Body of pancreas (tissue), 4 donors: ENCODE data around the gene SLC12A6. TPM values are rescaled to one million over a fixed set of nuclear protein-coding genes. Genes with fewer than 3 reads are reported as not detected.

ENCODE experiments used
- ATAC-seq: fragments of 150-250 bp; one replicate; pipeline ENCODE4 v1.9.1; 2016
- DNase-seq, 4 donors: peaks; one replicate each; pipeline ENCODE4 v3.0.0-alpha.2; 2019
- H3K27ac ChIP-seq, 4 donors: fragments of 200-600 bp; sonication (generic); 1 replicate in 3 of 4; 2 replicates in 1 of 4; pipeline versions ENCODE4 v1.5.1 to v1.6.1; 2016 to 2019; ENCODE audit warnings: mild to moderate bottlenecking in 1 of 4, mixed read lengths in 1 of 4, moderate library complexity in 1 of 4
- H3K27me3 ChIP-seq, 2 donors: fragments of 200-600 bp; sonication (generic); one replicate each; pipeline ENCODE4 v1.6.0; 2016; ENCODE audit warnings: mild to moderate bottlenecking in 1 of 2
- H3K36me3 ChIP-seq, 2 donors: fragments of 200-600 bp; sonication (generic); replicated peaks in 1 of 2; 2 replicates each; pipeline ENCODE4 v1.5.1; 2016; ENCODE audit warnings: low read depth in 2 of 2; ENCODE audit not compliant: insufficient read depth in 1 of 2
- H3K4me1 ChIP-seq: fragments of 200-600 bp; sonication (generic); one replicate; pipeline ENCODE4 v1.6.0; 2016
- H3K4me3 ChIP-seq, 2 donors: fragments of 200-600 bp; sonication (generic); 1 replicate in 1 of 2; 2 replicates in 1 of 2; pipeline ENCODE4 v1.5.1; 2016 to 2019
- H3K9me3 ChIP-seq, 3 donors: fragments of 200-600 bp; sonication (generic); 1 replicate in 2 of 3; 2 replicates in 1 of 3; pipeline ENCODE4 v1.5.1; 2016
- CTCF ChIP-seq, 7 experiments: fragments of 450-650 bp in 4 of 7; fragments of 200-600 bp in 3 of 7; sonication (generic) in 3 of 7; IDR thresholded peaks; one replicate each; pipeline ENCODE4 v1.5.1; 2016 to 2019; ENCODE audit warnings: antibody characterized with exemption in 7 of 7
- POLR2A ChIP-seq, 3 donors: fragments of 450-650 bp; IDR thresholded peaks; one replicate each; pipeline ENCODE4 v1.6.1; 2016; ENCODE audit warnings: antibody characterized with exemption in 3 of 3, mild to moderate bottlenecking in 2 of 3
- WGBS, 2 donors: methylation state at CpG; one replicate each; pipeline ENCODE4 v1.1.5; 2017; 5-methylcytosine and 5-hydroxymethylcytosine counted together
- intact Hi-C: fragments of 100-400 bp; cut with DNase I; formaldehyde crosslinking; loops from one replicate; pipeline ENCODE4 v1.15.1; 2023
- total RNA-seq, 2 donors: library from RNA; depleted of rRNA; stranded (reverse); fragments of >200 nt; gene quantifications; one replicate each; pipeline ENCODE4 v1.1.0, GENCODE V29; 2016

The SLC12A6 gene
- total RNA-seq, 2 donors from 2014 or later = 15.0 to 16.2 TPM

- Histone ChIP-seq H3K27ac (peak overlapping the region; percentile 74 to 96 (median 92)), H3K27me3 (no peaks in the 10 kb centered on the region), H3K9me3 (no peaks in the 10 kb centered on the region), H3K36me3 (no peaks in the 10 kb centered on the region), H3K4me1 (peaks cover 20% of the 10 kb centered on the region), H3K4me3 (peak overlapping the region; percentile 86 to 90)
- 0 to 1% methylated on average over 20 to 37 of the region's 37 CpGs for WGBS, 2 donors
- DNase-seq (peak; percentile 65 to 77 (median 74)), ATAC-seq (peak; percentile 47)
- intact Hi-C loops = loop anchor here (10.0 kb wide), 1 partner anchor 302 kb away; no protein-coding TSS in a partner anchor
- TF ChIP-seq CTCF (IDR thresholded peaks at IDR 0.05) (no peak), POLR2A (IDR thresholded peaks at IDR 0.05) (peak in 1 of 3 donors; percentile 10)
Measured at GRCh38 chr15:34366271-34367065, 28.9 kb upstream of the SLC12A6 start.

GRCh38 chr15:34365836-34366235, 28.3 kb upstream of the SLC12A6 start:
- intact Hi-C loops = loop anchor here (10.0 kb wide), 1 partner anchor 301 kb away; no protein-coding TSS in a partner anchor
- ATAC-seq (no peak), DNase-seq (no peak)
- H3K27me3 ChIP-seq = no peaks in the 10 kb centered on the region
- H3K9me3 ChIP-seq = no peaks in the 10 kb centered on the region
- no peak for TF ChIP-seq POLR2A (IDR thresholded peaks at IDR 0.05)
- no peak for TF ChIP-seq CTCF (IDR thresholded peaks at IDR 0.05)
- WGBS, 2 donors = 37% methylated on average over 5 of the region's 5 CpGs
- peak overlapping the region; percentile 20 to 96 (median 78) for H3K27ac ChIP-seq
- H3K36me3 ChIP-seq = no peaks in the 10 kb centered on the region
- H3K4me1 ChIP-seq = peaks cover 20% of the 10 kb centered on the region
- H3K4me3 ChIP-seq = no peak overlapping the region

GRCh38 chr15:34365091-34365825, 27.7 kb upstream of the SLC12A6 start:
- DNase-seq = no peak
- intact Hi-C loops = loop anchor here (10.0 kb wide), 1 partner anchor 300 kb away; no protein-coding TSS in a partner anchor

GRCh38 chr15:34364041-34364440, 26.5 kb upstream of the SLC12A6 start:
- intact Hi-C loops = loop anchor here (10.0 kb wide), 1 partner anchor 299 kb away; no protein-coding TSS in a partner anchor
- DNase-seq (no peak), ATAC-seq (no peak)
- Histone ChIP-seq H3K36me3 (no peaks in the 10 kb centered on the region), H3K9me3 (no peaks in the 10 kb centered on the region), H3K4me3 (no peak overlapping the region), H3K27ac (no peak overlapping the region), H3K27me3 (no peaks in the 10 kb centered on the region), H3K4me1 (peaks cover 20% of the 10 kb centered on the region)
- TF ChIP-seq POLR2A (IDR thresholded peaks at IDR 0.05) = no peak
- no peak for TF ChIP-seq CTCF (IDR thresholded peaks at IDR 0.05)
- WGBS, 2 donors = 92 to 95% methylated on average over 8 of the region's 8 CpGs

More at GRCh38 chr15:34365091-34365825, 27.7 kb upstream of the SLC12A6 start:
- WGBS, 2 donors = 83% methylated on average over 15 to 16 of the region's 16 CpGs
- no peak for ATAC-seq
- TF ChIP-seq CTCF (IDR thresholded peaks at IDR 0.05) (no peak), POLR2A (IDR thresholded peaks at IDR 0.05) (no peak)
- H3K9me3 ChIP-seq = no peaks in the 10 kb centered on the region
- no peak overlapping the region for H3K4me3 ChIP-seq
- H3K27ac ChIP-seq = no peak overlapping the region
- no peaks in the 10 kb centered on the region for H3K27me3 ChIP-seq
- H3K4me1 ChIP-seq = peaks cover 20% of the 10 kb centered on the region
- H3K36me3 ChIP-seq = no peaks in the 10 kb centered on the region
